Astrocyte (in vitro differentiated cells and primary cell): Measurements from ENCODE around the gene ATG4A. TPM values are rescaled to one million over a fixed set of nuclear protein-coding genes. Genes with fewer than 3 reads are reported as not detected.

Experiments
- DNase-seq: peaks from one replicate; pipeline ENCODE4 v3.0.0-alpha.2; 2010; ENCODE audit warnings: low read depth
- FAIRE-seq: peaks from 2 replicates; lab custom pipeline; 2011; peaks lifted over from hg19 to GRCh38; lab: Jason Lieb, UNC
- H2AFZ ChIP-seq: 2 replicates; pipeline ENCODE4 v1.6.0; 2012; ENCODE audit warnings: low read depth, low read length, inconsistent platforms
- H3K27ac ChIP-seq: 2 replicates; pipeline ENCODE4 v1.5.1; 2011; ENCODE audit warnings: low read depth, low read length, inconsistent platforms
- H3K27me3 ChIP-seq: 2 replicates; pipeline ENCODE4 v1.6.0; 2011; ENCODE audit warnings: low read length, inconsistent platforms; ENCODE audit not compliant: insufficient read depth
- H3K36me3 ChIP-seq: 2 replicates; pipeline ENCODE4 v1.5.1; 2011; ENCODE audit warnings: low read length, inconsistent platforms; ENCODE audit not compliant: insufficient read depth
- H3K4me1 ChIP-seq: 2 replicates; pipeline ENCODE4 v1.5.1; 2011; ENCODE audit warnings: low read length, inconsistent platforms; ENCODE audit not compliant: insufficient read depth
- H3K4me2 ChIP-seq: 2 replicates; pipeline ENCODE4 v1.6.0; 2012; ENCODE audit warnings: low read length, inconsistent platforms
- H3K4me3 ChIP-seq: 2 replicates; pipeline ENCODE4 v1.5.1; 2011; ENCODE audit warnings: low read depth, mild to moderate bottlenecking, low read length, inconsistent platforms; ENCODE audit not compliant: insufficient read depth
- H3K79me2 ChIP-seq: 2 replicates; pipeline ENCODE4 v1.6.0; 2012; ENCODE audit warnings: mild to moderate bottlenecking, low read length, inconsistent platforms; ENCODE audit not compliant: insufficient read depth
- H3K9ac ChIP-seq: 2 replicates; pipeline ENCODE4 v1.6.0; 2012; ENCODE audit warnings: mild to moderate bottlenecking, low read length, inconsistent platforms
- H3K9me3 ChIP-seq: 2 replicates; pipeline ENCODE4 v1.5.1; 2012; ENCODE audit warnings: low read depth, mild to moderate bottlenecking, low read length, inconsistent platforms; ENCODE audit not compliant: insufficient read depth
- H4K20me1 ChIP-seq: 2 replicates; pipeline ENCODE4 v1.6.0; 2012; ENCODE audit warnings: low read length, inconsistent platforms; ENCODE audit not compliant: insufficient read depth
- H3K27ac Mint-ChIP-seq: one replicate; pipeline ENCODE4 v1.8.0; 2021; ENCODE audit warnings: mild to moderate bottlenecking, mixed read lengths; ENCODE audit not compliant: unreplicated experiment
- H3K27me3 Mint-ChIP-seq: one replicate; pipeline ENCODE4 v1.8.0; 2021; ENCODE audit warnings: low read depth, mixed read lengths; ENCODE audit not compliant: unreplicated experiment
- H3K36me3 Mint-ChIP-seq: one replicate; pipeline ENCODE4 v1.8.0; 2021; ENCODE audit warnings: low read depth, mixed read lengths; ENCODE audit not compliant: unreplicated experiment
- H3K4me1 Mint-ChIP-seq: one replicate; pipeline ENCODE4 v1.8.0; 2021; ENCODE audit warnings: low read depth, mixed read lengths; ENCODE audit not compliant: unreplicated experiment
- H3K4me3 Mint-ChIP-seq: one replicate; pipeline ENCODE4 v1.8.0; 2021; ENCODE audit warnings: mild to moderate bottlenecking, moderate library complexity, mixed read lengths; ENCODE audit not compliant: unreplicated experiment
- H3K9me3 Mint-ChIP-seq: one replicate; pipeline ENCODE4 v1.8.0; 2021; ENCODE audit warnings: mild to moderate bottlenecking, mixed read lengths; ENCODE audit not compliant: unreplicated experiment
- CTCF ChIP-seq: IDR thresholded peaks from 2 replicates; pipeline ENCODE4 v1.5.1; 2011; ENCODE audit warnings: low read depth, mild to moderate bottlenecking, inconsistent platforms, low read length, moderate library complexity; ENCODE audit not compliant: insufficient read depth
- EZH2 ChIP-seq: IDR thresholded peaks from 2 replicates; pipeline ENCODE4 v1.6.1; 2012; ENCODE audit warnings: mild to moderate bottlenecking, low read length, inconsistent platforms; ENCODE audit not compliant: insufficient read depth
- total RNA-seq: library from RNA; stranded (reverse); gene quantifications from 2 replicates; pipeline ENCODE4 v1.2.1, GENCODE V29; 2021

ATG4A gene
- total RNA-seq, 1 donor from 2014 or later, result 10.7 TPM

- H2AFZ ChIP-seq, result no peak overlapping the region
- peak overlapping the region; percentile 96 for H3K27ac Mint-ChIP-seq
Measured at GRCh38 chrX:108123591-108124366, 32.2 kb downstream of the ATG4A start.

GRCh38 chrX:108126661-108127060 lies 35.1 kb downstream of the ATG4A start:
- no peak overlapping the region for H2AFZ ChIP-seq
- H3K9me3 Mint-ChIP-seq, result no peaks in the 10 kb centered on the region

More at GRCh38 chrX:108123591-108124366, 32.2 kb downstream of the ATG4A start:
- H4K20me1 ChIP-seq, result no peaks in the 10 kb centered on the region
- no peaks in the 10 kb centered on the region for H3K36me3 ChIP-seq
- no peak overlapping the region for H3K4me2 ChIP-seq
- DNase-seq, result peak; percentile 9
- peaks cover 12% of the 10 kb centered on the region for H3K4me1 ChIP-seq
- Mint-ChIP-seq H3K4me1 (peaks cover 18% of the 10 kb centered on the region), H3K27me3 (no peaks in the 10 kb centered on the region), H3K36me3 (no peaks in the 10 kb centered on the region), H3K4me3 (no peak overlapping the region), H3K9me3 (no peaks in the 10 kb centered on the region)
- peak; percentile 95 for FAIRE-seq
- TF ChIP-seq EZH2, result no peak
- H3K79me2 ChIP-seq, result no peaks in the 10 kb centered on the region
- H3K4me3 ChIP-seq, result no peak overlapping the region
- H3K27ac ChIP-seq, result no peak overlapping the region
- H3K9ac ChIP-seq, result no peak overlapping the region
- H3K9me3 ChIP-seq, result no peaks in the 10 kb centered on the region
- no peaks in the 10 kb centered on the region for H3K27me3 ChIP-seq

GRCh38 chrX:108127152-108127551 lies 35.6 kb downstream of the ATG4A start:
- no peak overlapping the region for H3K4me3 ChIP-seq
- no peak overlapping the region for H3K27ac ChIP-seq
- H3K9ac ChIP-seq, result no peak overlapping the region
- H4K20me1 ChIP-seq, result no peaks in the 10 kb centered on the region
- no peak overlapping the region for H3K4me2 ChIP-seq
- H3K36me3 Mint-ChIP-seq, result no peaks in the 10 kb centered on the region
- TF ChIP-seq CTCF (no peak), EZH2 (no peak)
- H3K4me1 ChIP-seq, result peaks cover 20% of the 10 kb centered on the region
- H3K27me3 ChIP-seq, result no peaks in the 10 kb centered on the region
- H3K4me1 Mint-ChIP-seq, result peaks cover 11% of the 10 kb centered on the region
- H3K4me3 Mint-ChIP-seq, result no peak overlapping the region
- no peaks in the 10 kb centered on the region for H3K36me3 ChIP-seq
- H3K9me3 ChIP-seq, result no peaks in the 10 kb centered on the region
- no peaks in the 10 kb centered on the region for H3K79me2 ChIP-seq
- H3K9me3 Mint-ChIP-seq, result no peaks in the 10 kb centered on the region
- FAIRE-seq, result peak; percentile 76
- H3K27ac Mint-ChIP-seq, result no peak overlapping the region
- no peak for DNase-seq
- H3K27me3 Mint-ChIP-seq, result no peaks in the 10 kb centered on the region
- H2AFZ ChIP-seq, result no peak overlapping the region

More at GRCh38 chrX:108126661-108127060, 35.1 kb downstream of the ATG4A start:
- H3K4me1 ChIP-seq, result peaks cover 20% of the 10 kb centered on the region
- Mint-ChIP-seq H3K4me3 (no peak overlapping the region), H3K36me3 (no peaks in the 10 kb centered on the region), H3K27ac (no peak overlapping the region), H3K27me3 (no peaks in the 10 kb centered on the region), H3K4me1 (peaks cover 14% of the 10 kb centered on the region)
- no peaks in the 10 kb centered on the region for H3K36me3 ChIP-seq
- H3K4me2 ChIP-seq, result no peak overlapping the region
- no peaks in the 10 kb centered on the region for H3K9me3 ChIP-seq
- H4K20me1 ChIP-seq, result no peaks in the 10 kb centered on the region
- H3K27ac ChIP-seq, result no peak overlapping the region
- FAIRE-seq, result no peak
- H3K79me2 ChIP-seq, result no peaks in the 10 kb centered on the region
- H3K9ac ChIP-seq, result no peak overlapping the region
- DNase-seq, result no peak
- no peak overlapping the region for H3K4me3 ChIP-seq
- TF ChIP-seq EZH2, result no peak
- no peak for TF ChIP-seq CTCF
- H3K27me3 ChIP-seq, result no peaks in the 10 kb centered on the region
